NCI-H2196 treated with DMSO at 0.1 percent for 48 hours (cell line): ENCODE data around the gene PRG3.
"Not testable (repeated sequence)": the region's sequence is repeated elsewhere in the genome, so short reads cannot be mapped to it uniquely, and the experiment has no call there.

Experiments used
- DNase-seq: peaks from one replicate; lab custom pipeline; 2025; ENCODE audit not compliant: unreplicated experiment; lab: John Stamatoyannopoulos, UW

Gene PRG3

GRCh38 chr11:57361420-57361819 is 19.5 kb downstream of the PRG3 start:
- DNase-seq = not testable (repeated sequence)

GRCh38 chr11:57360991-57361390 is 20.0 kb downstream of the PRG3 start:
- no peak for DNase-seq

- no peak for DNase-seq
These were observed 20.9 kb downstream of the PRG3 start for GRCh38 chr11:57359896-57360690.

GRCh38 chr11:57359396-57359795 is 21.6 kb downstream of the PRG3 start:
- DNase-seq = no peak

GRCh38 chr11:57358991-57359390 is 22.0 kb downstream of the PRG3 start:
- DNase-seq = no peak

GRCh38 chr11:57358543-57358961 is 22.4 kb downstream of the PRG3 start:
- DNase-seq = no peak

GRCh38 chr11:57357856-57358255 is 23.1 kb downstream of the PRG3 start:
- DNase-seq = no peak

- no peak for DNase-seq
These were observed 23.6 kb downstream of the PRG3 start for GRCh38 chr11:57357310-57357709.

GRCh38 chr11:57356268-57356667 is 24.7 kb downstream of the PRG3 start:
- no peak for DNase-seq

GRCh38 chr11:57354699-57355098 is 26.3 kb downstream of the PRG3 start:
- no peak for DNase-seq

- no peak for DNase-seq
These were observed 27.1 kb downstream of the PRG3 start for GRCh38 chr11:57353852-57354251.

- DNase-seq = no peak
These were observed 27.5 kb downstream of the PRG3 start for GRCh38 chr11:57353446-57353845.

- no peak for DNase-seq
These were observed 27.9 kb downstream of the PRG3 start for GRCh38 chr11:57353036-57353435.

GRCh38 chr11:57349491-57350274 is 31.3 kb downstream of the PRG3 start:
- no peak for DNase-seq

- DNase-seq = no peak
These were observed 32.2 kb downstream of the PRG3 start for GRCh38 chr11:57348636-57349313.

- no peak for DNase-seq
These were observed 32.9 kb downstream of the PRG3 start for GRCh38 chr11:57348052-57348451.

- no peak for DNase-seq
These were observed 33.6 kb downstream of the PRG3 start for GRCh38 chr11:57347336-57347735.

- peak; percentile 51 for DNase-seq
These were observed 35.3 kb downstream of the PRG3 start for GRCh38 chr11:57345555-57346211.

- DNase-seq = no peak
These were observed 36.1 kb downstream of the PRG3 start for GRCh38 chr11:57344826-57345225.

GRCh38 chr11:57343825-57344224 is 37.1 kb downstream of the PRG3 start:
- no peak for DNase-seq

GRCh38 chr11:57342702-57343101 is 38.2 kb downstream of the PRG3 start:
- DNase-seq = no peak
